ENCODE measurements around the gene KANSL1.

DNA sequence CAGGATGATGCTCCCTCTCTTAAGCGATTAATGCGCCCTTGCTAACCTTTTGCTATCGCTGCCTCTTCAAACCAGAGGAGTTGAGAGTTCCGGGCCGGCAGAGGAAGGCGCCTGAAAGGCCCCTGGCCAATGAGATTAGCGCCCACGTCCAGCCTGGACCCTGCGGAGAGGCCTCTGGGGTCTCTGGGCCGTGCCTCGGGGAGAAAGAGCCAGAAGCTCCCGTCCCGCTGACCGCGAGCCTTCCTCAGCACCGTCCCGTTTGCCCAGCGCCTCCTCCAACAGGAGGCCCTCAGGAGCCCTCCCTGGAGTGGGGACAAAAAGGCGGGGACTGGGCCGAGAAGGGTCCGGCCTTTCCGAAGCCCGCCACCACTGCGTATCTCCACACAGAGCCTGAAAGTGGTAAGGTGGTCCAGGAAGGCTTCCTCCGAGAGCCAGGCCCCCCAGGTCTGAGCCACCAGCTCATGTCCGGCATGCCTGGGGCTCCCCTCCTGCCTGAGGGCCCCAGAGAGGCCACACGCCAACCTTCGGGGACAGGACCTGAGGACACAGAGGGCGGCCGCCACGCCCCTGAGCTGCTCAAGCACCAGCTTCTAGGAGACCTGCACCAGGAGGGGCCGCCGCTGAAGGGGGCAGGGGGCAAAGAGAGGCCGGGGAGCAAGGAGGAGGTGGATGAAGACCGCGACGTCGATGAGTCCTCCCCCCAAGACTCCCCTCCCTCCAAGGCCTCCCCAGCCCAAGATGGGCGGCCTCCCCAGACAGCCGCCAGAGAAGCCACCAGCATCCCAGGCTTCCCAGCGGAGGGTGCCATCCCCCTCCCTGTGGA, 210.2 kb downstream of the KANSL1 start:
- TF ChIP-seq, protein P1, sequence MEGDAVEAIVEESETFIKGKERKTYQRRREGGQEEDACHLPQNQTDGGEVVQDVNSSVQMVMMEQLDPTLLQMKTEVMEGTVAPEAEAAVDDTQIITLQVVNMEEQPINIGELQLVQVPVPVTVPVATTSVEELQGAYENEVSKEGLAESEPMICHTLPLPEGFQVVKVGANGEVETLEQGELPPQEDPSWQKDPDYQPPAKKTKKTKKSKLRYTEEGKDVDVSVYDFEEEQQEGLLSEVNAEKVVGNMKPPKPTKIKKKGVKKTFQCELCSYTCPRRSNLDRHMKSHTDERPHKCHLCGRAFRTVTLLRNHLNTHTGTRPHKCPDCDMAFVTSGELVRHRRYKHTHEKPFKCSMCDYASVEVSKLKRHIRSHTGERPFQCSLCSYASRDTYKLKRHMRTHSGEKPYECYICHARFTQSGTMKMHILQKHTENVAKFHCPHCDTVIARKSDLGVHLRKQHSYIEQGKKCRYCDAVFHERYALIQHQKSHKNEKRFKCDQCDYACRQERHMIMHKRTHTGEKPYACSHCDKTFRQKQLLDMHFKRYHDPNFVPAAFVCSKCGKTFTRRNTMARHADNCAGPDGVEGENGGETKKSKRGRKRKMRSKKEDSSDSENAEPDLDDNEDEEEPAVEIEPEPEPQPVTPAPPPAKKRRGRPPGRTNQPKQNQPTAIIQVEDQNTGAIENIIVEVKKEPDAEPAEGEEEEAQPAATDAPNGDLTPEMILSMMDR (IDR thresholded peaks at IDR 0.05) = no peak
- no peak for TF ChIP-seq POLR2A (IDR thresholded peaks at IDR 0.05)
